ENCODE measurements around the gene RUBCNL.

Gene RUBCNL

GRCh38 chr13:46342538-46342937 lies 44.5 kb downstream of the RUBCNL start:
- peaks cover 46% of the 10 kb centered on the region for H3K4me1 Mint-ChIP-seq
- no peak overlapping the region for H3K27ac Mint-ChIP-seq
- H3K27me3 Mint-ChIP-seq (ENCODE audit: low read depth), result peaks cover 9% of the 10 kb centered on the region
- no peak for TF ChIP-seq CTCF (IDR thresholded peaks at IDR 0.05; ENCODE audit: unreplicated experiment in 3 of 3)
- no peaks in the 10 kb centered on the region for H3K9me3 Mint-ChIP-seq
- no peaks in the 10 kb centered on the region for H3K36me3 Mint-ChIP-seq (ENCODE audit: low read depth)
- no peak overlapping the region for H3K4me3 Mint-ChIP-seq

GRCh38 chr13:46341112-46341711 lies 45.8 kb downstream of the RUBCNL start:
- Mint-ChIP-seq H3K36me3 (ENCODE audit: low read depth) (no peaks in the 10 kb centered on the region), H3K4me3 (no peak overlapping the region), H3K4me1 (peaks cover 42% of the 10 kb centered on the region), H3K27ac (no peak overlapping the region), H3K9me3 (peaks cover 5% of the 10 kb centered on the region), H3K27me3 (ENCODE audit: low read depth) (peaks cover 6% of the 10 kb centered on the region)
- no peak for TF ChIP-seq CTCF (IDR thresholded peaks at IDR 0.05; ENCODE audit: unreplicated experiment in 3 of 3)

- H3K36me3 Mint-ChIP-seq (ENCODE audit: low read depth), result no peaks in the 10 kb centered on the region
- peaks cover 5% of the 10 kb centered on the region for H3K27me3 Mint-ChIP-seq (ENCODE audit: low read depth)
- H3K4me3 Mint-ChIP-seq, result no peak overlapping the region
- H3K27ac Mint-ChIP-seq, result no peak overlapping the region
- TF ChIP-seq CTCF (IDR thresholded peaks at IDR 0.05; ENCODE audit: unreplicated experiment in 3 of 3), result no peak
- H3K4me1 Mint-ChIP-seq, result peaks cover 37% of the 10 kb centered on the region
- H3K9me3 Mint-ChIP-seq, result peaks cover 5% of the 10 kb centered on the region
Observed at GRCh38 chr13:46340631-46341111, 46.4 kb downstream of the RUBCNL start.

- H3K4me3 Mint-ChIP-seq, result no peak overlapping the region
- H3K27me3 Mint-ChIP-seq (ENCODE audit: low read depth), result peaks cover 5% of the 10 kb centered on the region
- TF ChIP-seq CTCF (IDR thresholded peaks at IDR 0.05; ENCODE audit: unreplicated experiment in 3 of 3), result no peak
- no peaks in the 10 kb centered on the region for H3K36me3 Mint-ChIP-seq (ENCODE audit: low read depth)
- H3K27ac Mint-ChIP-seq, result no peak overlapping the region
- H3K4me1 Mint-ChIP-seq, result peaks cover 30% of the 10 kb centered on the region
- peaks cover 5% of the 10 kb centered on the region for H3K9me3 Mint-ChIP-seq
Observed at GRCh38 chr13:46340011-46340410, 47.0 kb downstream of the RUBCNL start.

GRCh38 chr13:46339035-46339666 lies 47.9 kb downstream of the RUBCNL start:
- peaks cover 24% of the 10 kb centered on the region for H3K4me1 Mint-ChIP-seq
- peaks cover 5% of the 10 kb centered on the region for H3K9me3 Mint-ChIP-seq
- no peak for TF ChIP-seq CTCF (IDR thresholded peaks at IDR 0.05; ENCODE audit: unreplicated experiment in 3 of 3)
- H3K36me3 Mint-ChIP-seq (ENCODE audit: low read depth), result no peaks in the 10 kb centered on the region
- H3K27ac Mint-ChIP-seq, result peak overlapping the region in 1 of 3 experiments; percentile 47
- H3K27me3 Mint-ChIP-seq (ENCODE audit: low read depth), result peaks cover 5% of the 10 kb centered on the region
- no peak overlapping the region for H3K4me3 Mint-ChIP-seq

GRCh38 chr13:46337700-46338099 lies 49.4 kb downstream of the RUBCNL start:
- no peaks in the 10 kb centered on the region for H3K36me3 Mint-ChIP-seq (ENCODE audit: low read depth)
- no peak for TF ChIP-seq CTCF (IDR thresholded peaks at IDR 0.05; ENCODE audit: unreplicated experiment in 3 of 3)

More at GRCh38 chr13:46337700-46338099, 49.4 kb downstream of the RUBCNL start:
- H3K9me3 Mint-ChIP-seq, result peaks cover 5% of the 10 kb centered on the region
- H3K27ac Mint-ChIP-seq, result no peak overlapping the region
- H3K4me3 Mint-ChIP-seq, result no peak overlapping the region
- H3K4me1 Mint-ChIP-seq, result peaks cover 20% of the 10 kb centered on the region
- peaks cover 5% of the 10 kb centered on the region for H3K27me3 Mint-ChIP-seq (ENCODE audit: low read depth)
